ENCODE data around the gene GNG2. TPM values are rescaled to one million over a fixed set of nuclear protein-coding genes. Genes with fewer than 3 reads are reported as not detected.

The GNG2 gene
- total RNA-seq, 1 experiment from 2014 or later, result not detected

GRCh38 chr14:51867741-51868140, 7.3 kb downstream of the GNG2 start:
- Mint-ChIP-seq H3K27ac (ENCODE audit: unreplicated experiment) (no peak overlapping the region), H3K36me3 (ENCODE audit: insufficient read depth, unreplicated experiment) (no peaks in the 10 kb centered on the region), H3K9me3 (ENCODE audit: low read depth, unreplicated experiment) (no peaks in the 10 kb centered on the region), H3K4me1 (ENCODE audit: low read depth, unreplicated experiment) (no peaks in the 10 kb centered on the region), H3K4me3 (ENCODE audit: low read depth, unreplicated experiment) (no peak overlapping the region), H3K27me3 (ENCODE audit: unreplicated experiment) (no peaks in the 10 kb centered on the region)
- CTCF ChIA-PET, result interaction anchor here (0.7 kb wide), 1 partner anchor 128 kb away, joined by 4 read pairs; no protein-coding TSS in a partner anchor
- no peak for DNase-seq
- no TSS peak for BruUV-seq (replicated peaks)
- TF ChIP-seq CTCF (IDR thresholded peaks at IDR 0.05; ENCODE audit: unreplicated experiment), result no peak
- intact Hi-C loops (cut with micrococcal nuclease; ENCODE audit: unreplicated experiment), result no loop called here

- no peak overlapping the region for H3K27ac Mint-ChIP-seq (ENCODE audit: unreplicated experiment)
- BruUV-seq (replicated peaks), result no TSS peak
- intact Hi-C loops (cut with micrococcal nuclease; ENCODE audit: unreplicated experiment), result no loop called here
- CTCF ChIA-PET, result interaction anchor here (0.7 kb wide), 1 partner anchor 129 kb away, joined by 4 read pairs; no protein-coding TSS in a partner anchor
- no peak overlapping the region for H3K4me3 Mint-ChIP-seq (ENCODE audit: low read depth, unreplicated experiment)
- peaks cover 6% of the 10 kb centered on the region for H3K4me1 Mint-ChIP-seq (ENCODE audit: low read depth, unreplicated experiment)
- no peak for DNase-seq
- H3K27me3 Mint-ChIP-seq (ENCODE audit: unreplicated experiment), result no peaks in the 10 kb centered on the region
- H3K36me3 Mint-ChIP-seq (ENCODE audit: insufficient read depth, unreplicated experiment), result no peaks in the 10 kb centered on the region
- H3K9me3 Mint-ChIP-seq (ENCODE audit: low read depth, unreplicated experiment), result no peaks in the 10 kb centered on the region
- no peak for TF ChIP-seq CTCF (IDR thresholded peaks at IDR 0.05; ENCODE audit: unreplicated experiment)
Measured at GRCh38 chr14:51868405-51868804, 8.0 kb downstream of the GNG2 start.

- DNase-seq, result no peak
- intact Hi-C loops (cut with micrococcal nuclease; ENCODE audit: unreplicated experiment), result loop anchor here (5.0 kb wide), 1 partner anchor 32 kb away; no protein-coding TSS in a partner anchor
- no peak overlapping the region for H3K4me3 Mint-ChIP-seq (ENCODE audit: low read depth, unreplicated experiment)
- no peaks in the 10 kb centered on the region for H3K27me3 Mint-ChIP-seq (ENCODE audit: unreplicated experiment)
- H3K27ac Mint-ChIP-seq (ENCODE audit: unreplicated experiment), result no peak overlapping the region
- CTCF ChIA-PET, result no interaction called here
- H3K9me3 Mint-ChIP-seq (ENCODE audit: low read depth, unreplicated experiment), result no peaks in the 10 kb centered on the region
- peaks cover 9% of the 10 kb centered on the region for H3K4me1 Mint-ChIP-seq (ENCODE audit: low read depth, unreplicated experiment)
- no TSS peak for BruUV-seq (replicated peaks)
- no peaks in the 10 kb centered on the region for H3K36me3 Mint-ChIP-seq (ENCODE audit: insufficient read depth, unreplicated experiment)
- no peak for TF ChIP-seq CTCF (IDR thresholded peaks at IDR 0.05; ENCODE audit: unreplicated experiment)
Measured at GRCh38 chr14:51869411-51870100, 9.1 kb downstream of the GNG2 start.

- Mint-ChIP-seq H3K36me3 (ENCODE audit: insufficient read depth, unreplicated experiment) (no peaks in the 10 kb centered on the region), H3K4me3 (ENCODE audit: low read depth, unreplicated experiment) (no peak overlapping the region), H3K4me1 (ENCODE audit: low read depth, unreplicated experiment) (peaks cover 9% of the 10 kb centered on the region), H3K27ac (ENCODE audit: unreplicated experiment) (no peak overlapping the region), H3K9me3 (ENCODE audit: low read depth, unreplicated experiment) (no peaks in the 10 kb centered on the region), H3K27me3 (ENCODE audit: unreplicated experiment) (no peaks in the 10 kb centered on the region)
- no peak for TF ChIP-seq CTCF (IDR thresholded peaks at IDR 0.05; ENCODE audit: unreplicated experiment)
- no peak for DNase-seq
- BruUV-seq (replicated peaks), result no TSS peak
- intact Hi-C loops (cut with micrococcal nuclease; ENCODE audit: unreplicated experiment), result loop anchor here (5.0 kb wide), 1 partner anchor 33 kb away; no protein-coding TSS in a partner anchor
- CTCF ChIA-PET, result no interaction called here
Measured at GRCh38 chr14:51870606-51871005, 10.2 kb downstream of the GNG2 start.

All from Calu3 (cell line).